T follicular helper cell (primary cell): ENCODE results near the gene LITAF.

Experiments used
- DNase-seq: peaks from one replicate; pipeline ENCODE4 v3.0.0-alpha.2; 2020; ENCODE audit warnings: low read depth
- total RNA-seq, 2 experiments: gene quantifications; one replicate each; lab custom pipeline; 2026; lab: John Stamatoyannopoulos, UW

LITAF gene
- 97.7 to 136 reads per million in 2 experiments for total RNA-seq

- peak; percentile 28 for DNase-seq
These were observed at the start of gene LITAF for GRCh38 chr16:11586856-11587642. LITAF (minus strand) TSS chr16:11586919; CDS start chr16:11556730, 30,189 bp downstream.

- DNase-seq, result no peak
These were observed 49.5 kb upstream of the LITAF start for GRCh38 chr16:11636172-11636721.

GRCh38 chr16:11635679-11636171 is 49.0 kb upstream of the LITAF start:
- DNase-seq, result no peak

DNA sequence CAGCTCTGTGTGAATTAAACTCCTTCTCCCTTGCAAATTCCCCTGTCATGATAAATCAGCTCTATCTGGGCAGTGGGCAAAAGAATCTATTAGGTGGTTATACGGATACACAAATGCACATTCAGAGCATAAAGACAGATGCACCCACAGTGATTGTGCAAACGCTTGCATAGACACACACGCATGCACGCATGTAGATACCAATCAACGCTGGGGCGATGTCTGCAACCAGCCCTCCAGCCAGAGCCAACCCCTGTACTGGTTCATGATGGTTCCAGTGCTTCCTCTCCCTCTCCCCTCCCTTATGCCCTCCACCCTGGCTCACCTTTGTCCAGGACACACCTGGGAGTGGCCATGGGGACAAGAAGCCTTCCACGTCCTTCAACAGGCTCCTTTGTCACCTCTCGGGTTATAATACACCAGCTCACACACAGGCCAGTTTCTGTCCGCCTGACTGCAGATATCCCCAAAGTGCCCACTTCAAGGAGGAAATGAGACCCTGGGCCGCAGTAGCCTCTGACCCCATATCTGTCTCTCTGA is 48.5 kb upstream of the LITAF start:
- no peak for DNase-seq

GRCh38 chr16:11634312-11634711 is 47.6 kb upstream of the LITAF start:
- DNase-seq, result no peak

DNA sequence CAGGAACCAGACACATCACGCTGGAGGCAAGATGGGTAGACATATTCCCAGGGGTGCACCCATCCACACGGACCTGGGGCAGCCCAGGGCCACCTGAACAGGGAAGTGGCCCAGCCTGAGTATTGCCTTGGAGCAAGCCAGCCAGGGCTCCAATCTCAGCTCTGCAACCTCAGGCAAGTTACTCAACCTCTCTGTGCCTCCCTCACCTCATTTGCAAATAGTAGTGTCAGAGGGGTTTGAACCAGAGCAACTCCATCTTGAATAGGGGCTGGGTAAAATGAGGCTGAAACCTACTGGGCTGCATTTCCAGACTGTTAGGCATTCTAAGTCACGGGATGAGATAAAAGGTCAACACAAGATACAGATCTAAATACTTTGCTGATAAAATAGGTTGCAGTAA is 46.4 kb upstream of the LITAF start:
- DNase-seq, result no peak

DNA sequence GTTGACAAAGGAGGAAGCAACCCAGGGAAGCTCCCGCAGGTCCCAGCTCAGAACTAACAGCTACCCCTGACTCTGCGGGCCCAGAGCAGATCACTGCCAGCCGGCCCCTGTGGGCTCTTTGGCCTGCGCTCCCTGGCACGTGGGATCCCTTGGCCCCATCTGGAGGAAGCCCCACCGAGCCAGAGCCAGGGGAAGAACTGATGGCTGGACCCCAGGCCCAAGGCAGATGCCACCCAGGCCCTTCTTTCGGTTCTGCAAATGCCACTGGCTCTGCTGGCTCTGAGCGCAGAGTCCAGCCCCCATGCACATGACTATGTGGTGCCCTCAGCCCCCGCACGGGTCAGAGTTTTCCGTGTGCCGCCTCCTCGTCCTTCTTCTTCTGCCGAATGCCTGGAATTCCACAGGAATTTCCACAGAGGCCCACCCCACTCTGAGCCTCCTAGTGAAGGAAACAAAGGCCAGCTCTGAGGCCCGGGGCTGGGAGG is 45.8 kb upstream of the LITAF start:
- no peak for DNase-seq

DNA sequence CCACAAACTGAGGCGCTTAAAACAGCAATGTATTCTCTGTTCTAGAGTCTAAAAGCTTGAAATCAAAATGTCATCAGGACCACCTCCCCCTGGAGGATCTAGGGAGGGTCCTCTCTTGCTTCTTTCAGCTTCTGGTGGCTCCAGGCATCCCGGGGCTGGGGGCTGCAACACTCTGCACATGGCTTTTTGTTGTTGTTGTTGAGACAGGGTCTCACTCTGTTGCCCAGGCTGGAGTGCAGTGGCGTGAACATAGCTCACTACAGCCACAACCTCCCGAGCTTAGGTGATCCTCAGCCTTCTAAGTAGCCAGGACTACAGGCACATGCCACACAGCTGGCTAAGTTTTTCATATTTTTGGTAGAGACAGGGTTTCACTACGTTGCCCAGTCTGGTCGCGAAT is 44.5 kb upstream of the LITAF start:
- no peak for DNase-seq

DNA sequence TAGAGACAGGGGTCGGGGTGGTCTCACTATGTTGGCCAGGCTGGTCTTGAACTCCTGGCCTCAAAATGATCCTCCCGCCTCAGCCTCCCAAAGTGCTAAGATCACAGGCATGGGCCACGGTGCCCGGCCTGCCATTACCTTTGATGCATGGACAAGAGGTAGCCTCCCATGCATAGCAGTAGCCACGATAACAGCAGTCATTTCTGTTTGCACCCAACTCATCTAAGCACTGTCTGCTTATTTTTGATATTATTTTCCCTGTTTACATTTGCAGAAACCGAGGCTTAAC is 44.0 kb upstream of the LITAF start:
- no peak for DNase-seq

DNA sequence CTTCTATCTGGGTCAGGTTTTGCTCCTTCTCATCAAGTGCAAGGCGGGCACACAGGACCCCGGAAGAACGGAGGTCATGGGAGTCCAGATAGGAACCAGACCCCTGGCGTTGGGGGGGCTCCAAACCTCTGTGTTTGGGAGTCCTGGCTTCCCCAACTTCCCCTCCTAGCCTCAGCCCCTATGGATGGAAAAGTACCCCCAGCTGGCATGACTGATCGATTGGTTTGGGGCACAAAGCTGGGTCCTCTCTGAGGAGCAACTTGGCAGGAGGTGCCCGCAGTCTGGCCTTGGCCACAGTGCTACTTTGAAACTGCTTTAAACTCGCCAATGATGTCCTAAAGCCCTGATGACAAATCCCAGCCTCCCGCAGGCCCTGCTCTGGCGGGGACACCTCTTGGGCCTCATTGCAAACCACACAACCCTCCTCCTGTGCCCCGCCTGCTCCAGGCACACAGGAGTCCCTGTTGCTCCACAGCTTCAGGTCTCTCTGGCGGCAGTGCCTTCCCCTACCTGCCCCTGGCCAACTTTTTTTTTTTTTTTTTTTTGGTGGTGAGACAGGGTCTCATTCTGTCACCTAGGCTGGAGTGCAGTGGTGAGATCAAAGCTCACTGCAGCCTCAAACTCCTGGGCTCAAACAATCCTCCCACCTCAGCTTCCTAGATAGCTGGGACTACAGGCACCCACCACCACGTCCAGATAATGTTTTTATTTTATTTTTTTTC is 43.5 kb upstream of the LITAF start:
- DNase-seq, result no peak

DNA sequence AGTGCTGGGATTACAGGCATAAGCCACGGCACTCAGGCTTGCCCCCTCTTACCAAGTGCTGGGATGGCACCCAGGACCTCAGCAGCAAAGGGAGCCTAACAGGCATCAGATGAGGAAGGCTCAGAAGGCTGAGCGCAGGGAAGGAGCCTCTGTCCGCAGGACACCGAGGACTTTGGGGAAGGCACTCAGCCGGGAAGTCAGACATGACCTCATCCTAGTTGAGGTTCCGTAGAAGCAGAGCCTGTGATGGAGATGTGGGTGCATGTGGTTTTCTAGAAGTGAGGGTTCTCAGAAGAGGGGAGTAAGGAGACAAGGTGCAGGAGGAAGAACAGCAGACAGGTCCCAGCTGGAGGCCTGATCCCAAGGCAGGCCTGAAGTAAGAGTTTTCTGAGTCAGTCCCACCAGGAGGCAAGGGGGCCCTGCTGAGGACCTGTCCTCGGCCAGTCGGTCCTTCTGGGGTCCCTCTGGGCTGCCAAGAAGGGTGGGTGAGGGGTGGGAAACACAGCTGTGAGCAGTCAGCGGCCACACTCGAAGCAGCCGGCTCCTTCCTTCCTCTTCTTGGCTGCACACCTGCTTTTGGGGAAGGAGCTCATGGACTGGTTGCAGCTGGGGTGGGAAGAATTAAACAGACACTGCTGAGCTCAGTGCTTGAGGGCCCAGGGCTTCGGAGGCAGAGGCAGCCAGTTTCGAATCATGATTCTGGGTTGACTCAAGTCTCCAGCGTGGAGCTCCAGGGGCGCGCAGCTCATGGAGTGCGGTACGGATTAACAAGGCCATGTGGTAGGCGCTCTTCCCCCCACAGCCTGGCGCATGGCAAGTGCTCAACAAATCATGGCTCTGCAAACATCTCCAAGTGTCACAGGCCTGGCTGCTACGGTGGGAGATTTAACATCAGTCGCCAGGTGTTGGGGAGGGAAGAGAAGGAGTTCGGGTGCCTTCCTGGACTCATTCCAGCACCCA is 42.6 kb upstream of the LITAF start:
- DNase-seq, result no peak

DNA sequence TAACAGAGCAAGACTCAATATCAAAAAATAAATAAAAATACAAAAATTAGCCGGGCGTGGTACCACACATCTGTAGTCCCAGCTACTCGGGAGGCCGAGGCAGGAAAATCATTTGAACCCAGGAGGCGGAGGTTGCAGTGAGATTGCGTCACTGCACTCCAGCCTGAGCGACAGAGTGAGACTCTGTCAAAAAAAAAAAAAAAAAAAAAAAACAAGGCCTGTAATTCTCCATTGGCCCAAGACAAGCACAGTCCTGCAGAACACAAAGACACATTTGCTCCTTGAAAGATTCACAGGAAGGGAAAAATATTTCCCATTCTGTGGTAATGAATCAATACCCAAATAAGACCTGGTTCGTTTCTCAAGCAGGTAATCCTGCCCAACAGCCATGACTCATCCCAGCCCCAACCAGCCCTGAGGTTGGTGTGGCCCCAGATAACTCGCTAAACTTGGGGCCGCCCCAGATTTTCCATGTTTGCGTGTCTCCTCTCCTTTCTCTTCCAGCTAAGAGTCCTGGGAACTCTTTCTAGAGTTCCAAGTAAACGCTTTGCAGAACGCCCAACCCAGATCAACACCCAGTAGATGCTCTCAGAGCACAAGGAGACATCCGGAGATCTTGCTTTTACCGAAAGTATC is 41.2 kb upstream of the LITAF start:
- no peak for DNase-seq

GRCh38 chr16:11627292-11627663 is 40.6 kb upstream of the LITAF start:
- DNase-seq, result no peak

DNA sequence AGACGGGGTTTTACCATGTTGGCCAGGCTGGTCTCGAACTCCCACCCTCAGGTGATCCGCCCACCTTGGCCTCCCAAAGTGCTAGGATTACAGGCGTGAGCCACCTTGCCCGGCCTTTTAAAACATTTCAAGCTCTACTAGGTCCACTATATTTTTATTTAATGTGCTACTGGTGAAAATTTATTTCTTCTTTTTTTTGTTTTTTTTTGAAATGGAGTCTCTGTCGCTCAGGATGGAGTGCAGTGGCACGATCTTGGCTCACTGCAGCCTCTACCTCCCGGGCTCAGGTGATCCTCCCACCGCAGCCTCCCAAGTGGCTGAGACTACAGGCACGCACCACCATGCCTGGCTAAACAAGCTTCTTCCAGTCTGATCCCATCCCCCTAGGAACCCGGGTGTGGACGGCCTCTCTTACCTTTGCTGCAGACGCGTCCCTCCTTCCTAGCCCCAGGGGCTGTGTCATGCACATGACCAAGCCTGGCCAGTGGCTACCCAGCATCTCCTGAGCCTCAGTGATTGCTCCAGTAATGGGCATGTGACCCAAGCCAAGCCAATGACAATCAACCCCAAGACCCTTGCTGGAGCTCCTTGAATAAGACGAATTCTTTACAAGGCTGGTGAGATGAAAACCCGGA is 40.1 kb upstream of the LITAF start:
- no peak for DNase-seq

- DNase-seq, result no peak
These were observed 39.0 kb upstream of the LITAF start for GRCh38 chr16:11625769-11626168.

- DNase-seq, result no peak
These were observed 38.2 kb upstream of the LITAF start for GRCh38 chr16:11624636-11625607.

DNA sequence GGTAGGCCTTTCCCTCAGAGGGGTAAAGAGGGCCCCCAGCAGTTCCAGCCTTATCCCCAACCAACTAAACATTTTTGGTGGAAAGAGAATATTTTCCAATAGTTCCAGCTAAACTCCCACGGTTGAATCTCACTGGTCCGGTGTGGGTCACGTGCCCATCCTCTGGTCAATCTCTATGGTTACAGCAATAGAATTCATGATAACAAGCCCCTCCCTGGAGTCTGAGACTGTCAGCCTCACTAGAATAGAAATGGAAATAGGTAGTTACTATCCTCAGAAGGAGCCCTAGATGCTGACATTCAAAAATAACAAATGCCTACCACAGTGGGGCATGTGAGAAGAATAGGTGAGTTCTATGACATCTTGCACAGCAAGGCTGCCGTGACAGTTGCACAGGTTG is 37.5 kb upstream of the LITAF start:
- no peak for DNase-seq

DNA sequence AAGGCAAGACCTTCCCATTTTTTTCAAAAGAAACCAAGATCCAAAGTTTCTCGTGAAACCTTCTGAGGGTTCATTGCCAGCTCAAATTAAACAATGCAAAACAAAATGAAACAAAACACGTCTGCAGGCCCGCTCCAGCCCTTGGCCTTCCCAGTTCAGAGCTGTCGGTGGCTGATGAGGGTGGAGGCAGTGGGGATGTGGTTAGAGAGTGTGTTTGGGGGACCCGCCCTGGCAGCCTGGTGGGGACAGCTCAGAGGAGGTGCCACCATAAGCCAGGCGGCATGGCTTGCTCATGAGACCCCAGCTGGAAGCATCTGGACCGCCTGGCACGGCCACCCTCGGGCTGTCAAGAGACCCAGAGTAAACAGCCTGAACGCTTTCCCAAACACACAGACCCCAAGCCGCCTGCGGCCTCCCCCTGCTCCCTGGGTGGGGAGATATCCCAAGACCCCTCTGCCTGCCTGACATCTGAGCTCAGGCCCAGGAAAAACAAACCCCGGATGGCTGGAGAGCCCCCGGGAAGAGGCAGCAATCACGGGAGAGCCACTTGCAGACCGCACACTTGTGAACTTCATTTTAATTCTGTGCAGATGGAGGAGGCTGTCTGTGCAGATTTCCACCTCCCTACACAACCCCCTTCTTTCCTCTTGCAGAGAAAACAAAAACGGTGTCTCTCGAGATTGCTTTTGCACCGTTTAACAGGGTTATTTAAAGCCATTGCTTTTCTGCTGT is 35.4 kb upstream of the LITAF start:
- peak; percentile 15 for DNase-seq

DNA sequence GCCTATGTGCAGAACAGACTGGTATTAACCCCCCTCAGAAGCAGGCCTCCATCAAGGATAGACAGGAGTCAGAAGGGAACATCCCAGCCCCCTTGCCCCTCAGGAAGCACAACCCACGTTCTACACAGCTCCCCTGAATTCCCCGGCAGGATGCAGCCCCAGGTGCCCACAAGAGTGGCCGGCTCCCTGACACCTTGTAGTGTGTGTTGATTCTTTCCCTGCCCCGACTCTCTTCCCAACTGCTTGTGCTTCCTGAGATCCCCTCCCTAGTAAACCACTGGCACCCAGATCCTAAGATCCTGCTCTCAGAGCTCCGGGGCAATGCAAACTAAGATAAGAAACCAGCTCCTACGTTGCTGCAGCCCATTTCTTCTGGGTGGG is 34.8 kb upstream of the LITAF start:
- DNase-seq, result no peak
